ENCODE results near the gene HELZ2.

The HELZ2 gene

GRCh38 chr20:63529861-63530787, 43.9 kb downstream of the HELZ2 start:
- no peak overlapping the region for H3K27ac ChIP-seq
- TF ChIP-seq CTCF (conservative IDR thresholded peaks at IDR 0.05) (no peak), ZFX (IDR thresholded peaks at IDR 0.05) (no peak)

- no peak overlapping the region for H3K27ac ChIP-seq
- TF ChIP-seq CTCF (conservative IDR thresholded peaks at IDR 0.05) (no peak), ZFX (IDR thresholded peaks at IDR 0.05) (no peak)
Observed at GRCh38 chr20:63529180-63529860, 44.7 kb downstream of the HELZ2 start.

DNA sequence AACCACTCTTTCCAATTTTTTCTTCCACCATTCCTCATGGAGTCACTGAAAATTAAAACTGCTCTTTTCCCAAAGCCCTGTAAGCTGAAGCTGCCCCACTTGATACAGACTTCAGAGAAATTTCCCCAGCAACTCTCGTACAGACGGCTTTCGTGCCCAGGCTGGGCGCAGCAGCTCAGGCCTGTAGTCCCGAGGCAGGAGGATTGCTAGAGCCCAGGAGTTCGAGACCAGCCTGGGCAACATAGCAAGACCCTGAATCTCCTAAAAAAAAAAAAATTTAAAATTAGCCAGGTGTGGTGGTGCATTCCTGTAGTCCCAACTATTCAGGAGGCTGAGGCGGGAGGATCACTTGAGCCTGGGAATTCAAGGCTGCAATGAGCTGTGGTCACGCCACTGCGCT, 46.9 kb downstream of the HELZ2 start:
- TF ChIP-seq CTCF (conservative IDR thresholded peaks at IDR 0.05) (no peak), ZFX (IDR thresholded peaks at IDR 0.05) (no peak)

DNA sequence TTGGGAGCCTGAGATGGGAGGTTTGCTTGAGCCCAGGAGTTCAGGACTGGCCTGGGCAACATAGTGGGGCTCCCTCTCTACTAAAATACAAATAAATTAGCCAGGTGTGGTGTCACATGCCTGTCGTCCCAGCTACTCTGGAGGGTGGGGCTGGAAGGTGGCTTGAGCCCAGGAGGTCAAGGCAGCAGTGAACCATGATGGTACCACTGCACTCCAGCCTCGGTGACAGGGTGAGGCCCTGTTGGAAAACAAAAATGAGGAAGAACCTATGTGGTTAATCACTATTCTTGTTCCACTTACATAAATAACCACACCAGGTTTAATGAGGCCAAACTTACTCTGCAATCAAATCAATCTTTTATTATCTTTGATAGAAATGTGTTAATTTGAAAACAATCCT, 48.1 kb downstream of the HELZ2 start:
- H3K27ac ChIP-seq: no peak overlapping the region
- TF ChIP-seq ZFX (IDR thresholded peaks at IDR 0.05) (no peak), CTCF (conservative IDR thresholded peaks at IDR 0.05) (no peak)

More for the DNA sequence above, 46.9 kb downstream of the HELZ2 start:
- no peak overlapping the region for H3K27ac ChIP-seq

- TF ChIP-seq CTCF (conservative IDR thresholded peaks at IDR 0.05): no peak
- no peak for TF ChIP-seq ZFX (IDR thresholded peaks at IDR 0.05)
- H3K27ac ChIP-seq: no peak overlapping the region
Observed at GRCh38 chr20:63525185-63525584, 48.9 kb downstream of the HELZ2 start.
